ENCODE results near the gene PHLDB1.
A peak's percentile ranks its signal among the peaks of the same experiment; 100 is the strongest.

DNA sequence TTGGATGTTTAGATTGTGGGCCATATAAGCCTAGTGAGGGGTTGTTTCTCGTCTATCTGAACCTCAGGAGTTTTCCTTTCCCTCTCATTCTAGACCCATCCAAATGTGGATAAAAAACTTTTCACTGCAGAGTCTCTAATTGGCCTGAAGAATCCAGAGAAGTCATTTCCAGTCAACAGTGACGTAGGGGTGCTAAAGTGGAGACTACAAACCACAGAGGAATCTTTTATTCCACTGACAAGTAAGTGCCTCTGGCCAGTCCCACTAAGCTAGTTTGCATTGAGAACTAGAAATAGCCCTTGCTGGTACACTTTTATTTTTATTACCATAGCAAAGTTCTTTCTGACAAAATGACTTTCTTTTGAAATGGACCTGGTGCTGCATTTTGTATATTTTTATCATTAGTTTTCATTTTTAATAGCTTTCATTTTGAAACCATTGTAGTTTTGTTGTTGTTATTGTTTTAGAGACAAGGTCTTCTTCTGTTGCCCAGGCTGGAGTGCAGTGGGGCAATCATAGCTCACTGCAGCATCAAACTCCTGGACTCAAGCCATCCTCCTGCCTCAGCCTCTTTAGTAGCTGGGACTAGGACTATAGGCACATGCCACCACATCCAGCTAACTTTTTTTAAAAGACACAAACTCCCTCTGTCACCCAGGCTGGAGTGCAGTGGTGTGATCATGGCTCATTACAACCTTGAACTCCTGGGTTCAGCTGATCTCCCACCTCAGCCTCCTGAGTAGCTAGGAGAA is 14.6 kb upstream of the PHLDB1 start:
- TF ChIP-seq, protein P1, sequence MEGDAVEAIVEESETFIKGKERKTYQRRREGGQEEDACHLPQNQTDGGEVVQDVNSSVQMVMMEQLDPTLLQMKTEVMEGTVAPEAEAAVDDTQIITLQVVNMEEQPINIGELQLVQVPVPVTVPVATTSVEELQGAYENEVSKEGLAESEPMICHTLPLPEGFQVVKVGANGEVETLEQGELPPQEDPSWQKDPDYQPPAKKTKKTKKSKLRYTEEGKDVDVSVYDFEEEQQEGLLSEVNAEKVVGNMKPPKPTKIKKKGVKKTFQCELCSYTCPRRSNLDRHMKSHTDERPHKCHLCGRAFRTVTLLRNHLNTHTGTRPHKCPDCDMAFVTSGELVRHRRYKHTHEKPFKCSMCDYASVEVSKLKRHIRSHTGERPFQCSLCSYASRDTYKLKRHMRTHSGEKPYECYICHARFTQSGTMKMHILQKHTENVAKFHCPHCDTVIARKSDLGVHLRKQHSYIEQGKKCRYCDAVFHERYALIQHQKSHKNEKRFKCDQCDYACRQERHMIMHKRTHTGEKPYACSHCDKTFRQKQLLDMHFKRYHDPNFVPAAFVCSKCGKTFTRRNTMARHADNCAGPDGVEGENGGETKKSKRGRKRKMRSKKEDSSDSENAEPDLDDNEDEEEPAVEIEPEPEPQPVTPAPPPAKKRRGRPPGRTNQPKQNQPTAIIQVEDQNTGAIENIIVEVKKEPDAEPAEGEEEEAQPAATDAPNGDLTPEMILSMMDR (IDR thresholded peaks at IDR 0.05) = no peak
- peak; percentile 18 to 44 for TF ChIP-seq EP300 (IDR thresholded peaks at IDR 0.05)
- peak in 1 of 2 donors; percentile 25 for TF ChIP-seq POLR2A (IDR thresholded peaks at IDR 0.05)
